Activated CD8-positive, alpha-beta memory T cell treated with anti-CD3 and anti-CD28 coated beads, Interleukin-2, amount 50 U/mL, for 4 hours (primary cell): ENCODE measurements around the gene SPECC1L.

Experiments
- DNase-seq: peaks from one replicate; pipeline ENCODE4 v3.0.0-alpha.2; 2020

The SPECC1L gene

GRCh38 chr22:24400726-24401596, 130.3 kb downstream of the SPECC1L start:
- no peak for DNase-seq

GRCh38 chr22:24401931-24402367, 131.3 kb downstream of the SPECC1L start:
- DNase-seq = no peak

GRCh38 chr22:24402460-24403192, 132.0 kb downstream of the SPECC1L start:
- DNase-seq = no peak

GRCh38 chr22:24403346-24403745, 132.7 kb downstream of the SPECC1L start:
- no peak for DNase-seq

DNA sequence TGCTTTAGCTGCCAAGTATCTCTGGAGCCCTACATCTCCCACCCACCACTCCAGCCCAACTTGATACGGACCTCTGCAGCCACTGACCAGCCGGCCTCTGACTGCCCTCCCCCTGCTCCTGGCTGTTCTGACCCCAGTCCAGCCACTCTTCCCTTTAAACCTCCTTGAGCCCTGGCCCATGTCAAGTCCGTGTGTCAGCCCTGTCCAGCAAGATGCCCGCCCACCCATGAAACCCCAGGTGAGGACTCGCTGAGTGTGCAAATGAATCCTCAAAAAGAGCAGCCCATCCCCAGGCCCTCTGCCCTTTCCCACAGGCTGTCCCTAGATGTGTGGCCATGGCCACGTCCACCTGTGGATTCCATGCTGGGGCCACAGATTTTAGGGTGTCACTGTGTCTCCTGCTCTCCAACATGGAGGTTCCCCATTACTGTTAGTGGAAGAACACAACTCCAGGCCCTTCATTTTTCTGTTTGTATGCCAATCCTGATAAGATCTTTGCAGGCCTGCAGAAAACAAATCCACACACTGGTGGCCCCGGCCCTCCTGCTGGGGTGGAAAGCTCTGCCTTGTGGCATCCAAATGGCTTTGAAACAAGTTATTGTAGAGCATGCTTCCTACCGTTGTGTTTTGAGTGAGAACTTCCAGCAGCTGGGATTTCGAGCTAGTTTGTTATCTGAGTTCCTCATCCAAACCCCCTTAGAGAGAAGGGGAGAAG, 134.1 kb downstream of the SPECC1L start:
- DNase-seq = no peak

DNA sequence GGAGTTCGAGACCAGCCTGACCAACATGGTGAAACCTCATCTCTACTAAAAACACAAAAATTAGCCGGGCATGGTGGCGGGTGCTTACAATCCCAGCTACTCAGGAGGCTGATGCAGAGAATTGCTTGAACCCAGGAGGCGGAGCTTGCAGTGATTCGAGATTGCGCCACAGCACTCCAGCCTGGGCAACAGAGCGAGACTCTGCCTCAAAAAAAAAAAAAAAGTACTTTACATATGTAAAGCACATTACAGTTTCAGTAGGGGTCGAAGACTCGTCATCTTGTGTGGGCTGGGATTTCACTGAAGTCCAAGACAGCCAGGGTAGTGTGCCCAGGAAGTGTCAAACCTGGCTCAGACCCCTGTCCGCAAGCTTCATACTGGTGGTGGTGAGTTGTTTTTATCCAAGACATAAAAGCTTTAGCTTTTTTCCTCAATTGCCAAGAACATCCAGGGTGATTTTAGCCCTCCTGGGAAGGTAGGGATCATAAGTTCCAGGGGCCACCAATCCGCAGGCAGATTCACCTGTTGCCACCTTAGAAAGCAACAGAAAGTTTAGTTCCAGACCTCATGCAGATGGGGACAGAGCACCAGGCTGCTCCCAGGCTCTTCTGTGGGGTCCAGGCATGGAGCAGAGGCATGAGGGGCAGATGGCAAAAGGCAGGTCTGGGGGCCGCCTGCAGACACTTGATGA, 135.1 kb downstream of the SPECC1L start:
- no peak for DNase-seq

GRCh38 chr22:24406322-24407277, 136.0 kb downstream of the SPECC1L start:
- no peak for DNase-seq

DNA sequence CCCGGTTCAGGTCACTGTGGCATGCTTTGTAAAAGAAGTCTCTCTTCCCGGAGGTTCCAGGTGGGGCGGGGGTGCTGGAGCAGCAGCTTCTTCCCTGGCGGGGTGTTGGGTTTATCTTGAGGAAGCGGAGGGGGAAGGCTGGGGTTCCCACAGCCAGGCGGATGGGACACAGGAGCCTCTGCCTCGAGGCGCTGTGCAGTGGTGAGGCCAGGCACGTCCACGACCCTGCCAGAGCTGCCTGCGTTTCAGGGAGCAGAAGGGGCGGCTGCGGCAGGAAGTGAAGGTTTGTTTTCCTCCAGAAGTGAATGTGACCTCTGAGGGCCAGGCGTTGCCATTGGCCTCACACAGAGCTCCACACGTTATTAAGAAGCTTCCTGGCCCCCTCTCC, 136.6 kb downstream of the SPECC1L start:
- DNase-seq = no peak

DNA sequence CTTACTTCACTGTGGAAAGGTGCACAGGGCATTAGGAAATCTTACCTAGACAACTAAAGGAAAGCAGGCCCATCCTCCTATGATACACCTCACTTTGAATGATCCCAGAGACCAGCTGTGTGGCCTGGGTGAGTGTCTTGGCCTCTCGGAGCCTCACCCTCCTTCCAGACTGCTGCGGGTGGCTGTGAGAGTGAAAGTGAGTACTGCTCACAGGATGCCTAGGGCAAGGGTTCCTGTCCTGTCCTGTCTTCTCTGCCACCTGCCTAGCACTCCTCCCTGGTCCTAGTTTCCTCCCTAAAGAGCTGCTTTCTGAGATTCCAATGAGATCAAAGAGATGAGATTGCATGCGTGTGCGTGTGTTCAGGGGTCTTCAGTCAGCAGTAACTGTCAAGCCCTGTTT, 137.3 kb downstream of the SPECC1L start:
- DNase-seq = no peak

DNA sequence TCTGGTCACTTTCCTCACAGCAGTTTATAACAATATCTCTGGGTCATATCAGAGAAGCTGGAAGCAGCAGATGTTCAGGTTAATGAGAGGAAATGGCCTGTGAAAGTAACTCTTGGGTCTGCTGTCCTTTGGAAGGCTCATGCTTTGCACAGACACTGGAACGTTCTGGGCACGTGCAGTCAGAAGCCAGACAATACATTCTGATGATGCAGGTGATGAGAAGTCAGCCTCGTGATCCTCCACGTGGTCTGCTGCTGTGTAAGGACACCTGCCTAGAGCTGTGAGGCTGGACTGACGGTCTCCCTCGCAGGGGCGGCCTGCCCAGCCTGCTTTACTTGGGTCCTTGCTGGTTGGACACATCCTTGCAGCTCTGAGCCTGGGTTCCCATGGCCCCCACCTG, 138.0 kb downstream of the SPECC1L start:
- DNase-seq = no peak

DNA sequence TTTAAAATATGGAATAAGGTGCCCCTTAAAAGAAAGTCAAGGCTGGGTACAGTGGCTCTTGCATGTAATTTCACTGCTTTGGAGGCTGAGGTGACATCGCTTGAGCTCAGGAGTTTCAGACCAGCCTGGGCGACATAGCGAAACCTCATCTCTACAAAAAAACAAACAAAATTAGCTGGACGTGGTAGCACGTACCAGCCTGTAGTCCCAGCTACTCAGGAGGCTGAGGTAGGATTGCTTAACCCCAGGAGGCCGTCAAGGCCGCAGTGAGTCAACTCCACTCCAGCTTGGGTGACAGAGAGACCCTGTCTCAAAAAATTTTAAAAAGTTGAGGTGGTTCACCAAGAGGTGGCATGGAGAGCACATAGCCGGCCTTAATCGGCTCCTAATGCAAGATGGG, 139.1 kb downstream of the SPECC1L start:
- no peak for DNase-seq

GRCh38 chr22:24410110-24410856, 139.7 kb downstream of the SPECC1L start:
- no peak for DNase-seq

DNA sequence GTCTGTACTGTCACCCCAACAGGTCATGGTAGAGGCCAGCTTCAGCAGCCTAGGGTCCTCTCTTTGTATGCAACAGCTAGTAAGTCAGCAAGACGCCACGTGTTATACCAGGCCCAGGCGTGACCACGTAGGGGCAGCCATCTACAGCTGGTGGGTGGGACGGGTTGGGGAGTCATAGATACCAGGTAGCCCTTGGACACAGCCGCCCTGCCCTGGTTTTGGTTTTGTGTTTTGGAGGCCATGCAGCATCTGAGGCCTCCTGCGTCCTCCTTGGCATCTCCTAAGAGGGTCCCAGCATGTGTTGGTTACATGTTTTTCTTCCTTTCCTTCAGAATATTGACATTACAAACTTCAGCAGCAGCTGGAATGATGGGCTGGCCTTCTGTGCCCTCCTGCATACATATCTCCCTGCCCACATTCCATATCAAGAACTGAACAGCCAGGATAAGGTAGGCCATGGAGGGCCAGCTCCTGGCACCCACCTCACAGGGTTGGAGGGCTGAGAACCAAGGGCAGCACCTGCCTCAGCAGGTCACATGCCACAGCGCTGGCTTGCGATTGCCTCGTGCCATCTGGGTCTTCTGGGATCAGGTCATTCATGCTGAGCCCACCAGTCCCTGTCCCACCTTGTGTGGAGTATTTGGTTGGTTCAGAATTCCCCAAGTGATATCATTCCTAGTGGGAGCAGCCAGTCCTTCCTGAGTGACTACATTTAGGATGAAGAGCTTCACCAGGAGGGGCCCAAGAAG, 140.8 kb downstream of the SPECC1L start:
- DNase-seq = no peak

GRCh38 chr22:24412274-24412673, 141.6 kb downstream of the SPECC1L start:
- no peak for DNase-seq

DNA sequence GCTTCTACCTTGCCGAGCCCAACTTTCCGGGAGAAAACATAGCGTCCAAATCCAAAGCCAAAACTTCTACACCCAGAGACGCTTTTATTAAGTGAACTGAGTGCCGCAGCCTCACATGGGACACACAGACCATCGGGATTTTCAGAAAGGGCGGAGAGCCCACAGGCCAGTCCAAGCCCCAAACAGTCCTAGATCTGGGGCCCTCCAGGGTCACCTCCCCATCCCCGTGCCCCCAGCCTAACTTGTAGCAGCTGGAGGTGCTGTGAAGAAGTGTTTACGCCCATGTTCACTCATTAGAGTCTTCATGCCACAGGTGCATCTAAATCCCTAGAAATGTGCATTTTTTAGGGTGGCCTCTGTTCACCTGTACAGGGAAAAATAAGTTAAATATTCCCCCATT, 142.6 kb downstream of the SPECC1L start:
- DNase-seq = no peak

DNA sequence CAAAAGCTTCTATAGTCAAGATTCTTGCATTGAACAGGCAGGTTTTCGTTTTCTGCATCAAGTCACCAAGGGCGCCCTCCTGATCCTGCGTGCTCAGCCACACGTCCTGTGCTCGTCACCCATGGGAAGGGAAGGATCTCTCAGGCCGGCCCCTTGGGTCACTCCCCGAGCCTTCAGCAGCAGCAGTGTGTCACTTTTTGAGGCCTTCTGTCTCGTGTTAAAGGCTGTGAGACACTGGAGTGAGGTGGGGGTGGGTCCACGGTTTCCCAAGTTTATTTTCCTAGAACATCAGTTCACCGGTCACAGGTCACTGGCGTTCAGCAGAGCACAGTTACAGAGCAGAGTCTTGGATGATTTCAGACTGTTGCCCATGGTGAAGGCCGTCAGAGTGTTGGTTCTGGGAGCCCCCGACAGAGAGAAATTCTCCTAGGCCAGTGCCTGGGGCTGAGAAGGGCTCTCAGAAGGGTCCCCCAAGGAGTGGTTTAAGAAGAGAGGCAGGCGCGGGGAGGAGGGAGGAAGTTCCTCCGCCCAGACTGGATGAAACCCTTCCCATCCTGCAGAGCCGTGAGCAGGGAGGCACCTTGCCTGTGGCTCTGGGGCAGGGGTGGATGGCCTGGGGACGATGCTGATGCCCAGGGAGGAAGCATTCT, 143.2 kb downstream of the SPECC1L start:
- no peak for DNase-seq

DNA sequence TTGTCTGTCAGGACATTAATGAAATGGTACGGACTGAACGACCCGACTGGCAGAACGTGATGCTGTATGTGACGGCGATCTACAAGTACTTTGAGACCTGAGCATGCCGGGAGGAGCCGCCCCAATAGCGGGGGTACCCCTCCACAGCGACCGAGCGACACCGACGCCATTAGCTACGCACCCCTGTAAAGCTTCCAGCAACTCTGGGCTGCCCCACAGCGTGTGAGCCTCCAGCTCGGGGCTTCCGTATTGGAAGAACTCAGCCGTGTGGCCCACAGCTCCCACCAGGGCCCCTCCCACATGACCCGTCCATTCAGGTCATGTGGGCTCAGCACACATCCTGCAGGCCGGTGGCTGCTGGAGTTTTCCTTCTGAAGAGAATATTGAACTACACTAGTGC, 143.9 kb downstream of the SPECC1L start:
- DNase-seq = no peak

- no peak for DNase-seq
Observed at GRCh38 chr22:24414984-24415945, 144.6 kb downstream of the SPECC1L start.
